Loucy (cell line): ENCODE data around the gene CACNA1D.

Experiments
- CTCF ChIP-seq: fragments of 200-600 bp; sonication (generic); conservative IDR thresholded peaks from 2 replicates; pipeline ENCODE4 v1.5.1; 2014; ENCODE audit warnings: mild to moderate bottlenecking, antibody characterized with exemption, low read length
- EZH2phosphoT487 ChIP-seq: fragments of 200-600 bp; IDR thresholded peaks from 2 replicates; pipeline ENCODE4 v1.6.1; 2018; ENCODE audit warnings: antibody characterized with exemption, mild to moderate bottlenecking, moderate library complexity, borderline replicate concordance

- TF ChIP-seq CTCF (no peak), EZH2phosphoT487 (no peak)
These were observed 327.9 kb downstream of the CACNA1D start for GRCh38 chr3:53822331-53822741.
